GM18499 (cell line): ENCODE measurements around the gene VSX1.

Experiments
- ATAC-seq: cut with Tn5 transposase; IDR thresholded peaks from one replicate; pipeline ENCODE4 v1.9.1; 2021; ENCODE audit warnings: moderate number of reproducible peaks; ENCODE audit not compliant: insufficient read depth, unreplicated experiment

The VSX1 gene

GRCh38 chr20:25067102-25067987 is 14.6 kb downstream of the VSX1 start:
- ATAC-seq, result no peak

DNA sequence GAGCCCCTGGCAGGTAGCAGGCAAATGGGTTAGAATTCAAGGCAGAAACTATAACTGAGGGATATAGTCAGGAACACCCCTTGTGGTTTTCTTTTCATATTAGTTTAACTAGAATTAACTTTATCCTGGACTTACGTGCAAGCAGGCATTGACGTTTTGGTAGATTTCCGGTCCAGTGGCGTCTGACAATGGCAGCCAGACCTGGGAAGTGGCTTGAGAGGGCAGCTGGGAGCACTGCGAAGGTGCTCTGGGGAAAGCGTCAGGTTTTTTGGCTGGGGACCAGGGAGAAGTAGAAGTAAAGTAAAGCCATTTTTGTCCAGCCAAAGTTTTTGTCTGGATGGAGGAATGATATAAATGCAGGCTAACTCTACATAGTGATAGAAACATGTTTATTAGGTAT is 15.6 kb downstream of the VSX1 start:
- ATAC-seq, result no peak

- ATAC-seq, result no peak
Measured at GRCh38 chr20:25065625-25066338, 16.2 kb downstream of the VSX1 start.

DNA sequence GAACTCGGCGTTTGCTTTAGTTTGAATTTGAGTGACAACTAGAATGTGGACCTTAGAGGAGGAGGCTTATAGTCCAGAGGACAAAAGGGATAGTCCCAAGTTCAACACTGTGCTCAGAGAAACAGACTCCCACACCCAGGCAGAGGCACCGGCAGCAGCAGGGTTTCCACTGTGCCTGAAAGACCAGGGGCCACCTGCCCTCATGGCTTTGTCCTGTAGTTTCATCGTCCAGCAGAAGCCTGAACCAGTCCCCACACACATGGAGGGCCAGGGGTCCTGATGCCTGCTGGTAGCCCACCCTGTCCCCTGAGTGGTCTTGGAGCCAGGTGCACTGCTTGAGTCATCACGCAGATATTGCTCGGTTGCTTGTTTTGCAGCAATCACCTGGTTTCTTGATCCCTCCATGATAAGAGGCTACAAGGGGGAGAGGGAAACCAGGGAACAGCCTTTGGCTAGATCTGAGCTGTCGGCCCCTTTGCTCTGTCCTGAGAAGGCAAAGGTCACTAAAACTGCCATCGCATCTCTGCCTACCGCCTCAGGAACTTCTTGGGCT is 16.8 kb downstream of the VSX1 start:
- ATAC-seq, result no peak

- ATAC-seq, result no peak
Measured at GRCh38 chr20:25064561-25065071, 17.3 kb downstream of the VSX1 start.

DNA sequence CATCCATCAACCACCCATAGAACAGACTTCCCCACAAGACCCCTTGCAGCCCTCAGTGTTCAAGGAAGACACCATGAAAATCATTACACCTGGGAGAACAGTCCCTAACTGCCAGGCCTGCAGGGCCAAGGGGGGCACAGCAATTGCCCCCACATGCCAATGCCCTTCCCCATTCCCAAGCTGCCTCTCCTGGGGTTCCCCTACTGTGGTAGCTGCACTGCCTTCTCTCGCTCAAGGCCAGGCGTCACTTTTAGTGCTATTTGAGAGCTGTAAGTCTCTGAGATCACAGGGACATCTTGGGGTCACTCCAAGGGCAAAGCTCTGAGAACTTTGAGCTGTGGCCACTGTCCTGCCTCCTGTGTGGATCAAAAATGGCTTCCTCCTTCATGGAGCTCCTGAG is 18.0 kb downstream of the VSX1 start:
- ATAC-seq, result no peak

DNA sequence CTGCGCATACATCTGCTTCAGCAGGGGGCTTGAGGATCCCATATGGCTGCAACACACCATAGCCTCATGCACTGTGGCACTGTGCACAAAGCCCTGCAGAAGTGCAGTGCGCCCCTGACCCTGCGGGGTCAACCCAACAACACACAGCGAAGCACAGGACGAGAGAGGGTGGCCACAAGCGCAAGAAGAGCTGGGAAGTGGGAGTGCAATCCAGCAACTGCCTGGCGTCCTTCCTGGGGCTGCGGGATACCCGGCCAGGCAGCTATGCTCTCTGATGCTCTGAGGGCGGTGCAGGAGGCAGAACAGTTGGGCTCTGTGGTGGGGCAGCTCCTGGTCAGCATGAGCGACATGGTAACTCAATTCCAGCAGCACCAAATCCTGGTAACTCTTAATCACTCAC is 18.4 kb downstream of the VSX1 start:
- no peak for ATAC-seq

- ATAC-seq, result no peak
Measured at GRCh38 chr20:25062841-25063240, 19.1 kb downstream of the VSX1 start.

DNA sequence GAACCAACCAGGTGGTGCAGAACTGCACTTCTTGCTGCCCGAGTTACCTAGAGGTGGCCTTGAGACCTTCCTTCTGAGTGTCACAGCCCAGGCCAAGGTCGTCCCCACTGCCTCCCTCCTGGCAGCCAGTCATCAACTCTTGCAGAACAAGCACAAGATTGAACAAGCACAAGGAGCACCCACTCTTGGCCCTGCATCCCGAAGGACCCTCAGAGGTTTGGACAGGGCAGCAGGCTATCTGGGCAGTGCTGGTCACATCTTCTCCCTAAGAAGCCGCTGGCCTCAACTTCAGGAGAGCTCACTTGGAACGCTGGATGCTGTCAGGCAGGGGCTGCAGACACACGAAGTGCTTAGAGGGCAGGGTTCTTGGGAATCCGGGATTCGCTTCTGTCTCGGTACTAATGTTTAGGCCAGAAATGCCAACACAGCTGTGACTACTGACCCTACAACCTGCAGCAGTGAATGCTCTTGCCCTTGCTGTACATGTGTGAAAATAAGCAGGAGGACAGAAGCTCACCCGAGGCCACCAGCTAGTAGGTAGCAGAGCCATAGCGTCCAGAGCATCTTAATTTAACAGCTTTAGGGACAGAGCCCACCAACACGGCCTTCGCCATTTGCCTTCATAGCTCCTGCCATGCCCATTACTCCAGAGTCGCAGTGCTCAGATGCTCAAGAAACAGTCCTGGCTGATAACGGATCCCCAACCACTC is 20.0 kb downstream of the VSX1 start:
- no peak for ATAC-seq

GRCh38 chr20:25061103-25061799 is 20.7 kb downstream of the VSX1 start:
- no peak for ATAC-seq

DNA sequence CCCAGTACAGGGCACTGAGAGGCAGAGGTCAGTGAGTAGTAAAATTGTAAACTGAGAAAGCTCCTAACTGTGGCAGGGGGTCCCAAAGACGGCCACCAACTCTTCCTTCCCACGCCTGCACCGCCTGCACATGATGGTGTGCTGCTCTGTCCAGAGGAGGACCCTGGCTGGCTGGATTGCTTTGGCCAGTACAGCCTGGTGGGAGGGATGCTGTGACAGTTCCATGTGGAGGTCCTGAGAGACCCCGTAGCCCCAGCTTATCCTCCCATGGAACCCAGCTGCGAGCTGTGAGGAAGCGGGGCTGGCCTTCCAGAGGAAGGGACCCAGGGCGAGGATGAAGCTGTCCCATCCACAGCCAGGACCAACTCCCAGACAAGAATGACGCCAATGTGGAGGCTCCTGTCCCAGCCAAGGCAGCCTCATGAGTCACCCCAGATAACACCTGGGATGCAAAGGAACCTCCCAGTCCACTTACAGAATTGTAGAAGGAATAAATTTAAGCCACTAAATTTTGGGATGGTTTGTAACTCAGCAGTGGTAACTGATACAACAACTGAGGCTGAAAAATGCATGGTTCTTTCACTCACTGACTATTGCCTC is 22.0 kb downstream of the VSX1 start:
- no peak for ATAC-seq

DNA sequence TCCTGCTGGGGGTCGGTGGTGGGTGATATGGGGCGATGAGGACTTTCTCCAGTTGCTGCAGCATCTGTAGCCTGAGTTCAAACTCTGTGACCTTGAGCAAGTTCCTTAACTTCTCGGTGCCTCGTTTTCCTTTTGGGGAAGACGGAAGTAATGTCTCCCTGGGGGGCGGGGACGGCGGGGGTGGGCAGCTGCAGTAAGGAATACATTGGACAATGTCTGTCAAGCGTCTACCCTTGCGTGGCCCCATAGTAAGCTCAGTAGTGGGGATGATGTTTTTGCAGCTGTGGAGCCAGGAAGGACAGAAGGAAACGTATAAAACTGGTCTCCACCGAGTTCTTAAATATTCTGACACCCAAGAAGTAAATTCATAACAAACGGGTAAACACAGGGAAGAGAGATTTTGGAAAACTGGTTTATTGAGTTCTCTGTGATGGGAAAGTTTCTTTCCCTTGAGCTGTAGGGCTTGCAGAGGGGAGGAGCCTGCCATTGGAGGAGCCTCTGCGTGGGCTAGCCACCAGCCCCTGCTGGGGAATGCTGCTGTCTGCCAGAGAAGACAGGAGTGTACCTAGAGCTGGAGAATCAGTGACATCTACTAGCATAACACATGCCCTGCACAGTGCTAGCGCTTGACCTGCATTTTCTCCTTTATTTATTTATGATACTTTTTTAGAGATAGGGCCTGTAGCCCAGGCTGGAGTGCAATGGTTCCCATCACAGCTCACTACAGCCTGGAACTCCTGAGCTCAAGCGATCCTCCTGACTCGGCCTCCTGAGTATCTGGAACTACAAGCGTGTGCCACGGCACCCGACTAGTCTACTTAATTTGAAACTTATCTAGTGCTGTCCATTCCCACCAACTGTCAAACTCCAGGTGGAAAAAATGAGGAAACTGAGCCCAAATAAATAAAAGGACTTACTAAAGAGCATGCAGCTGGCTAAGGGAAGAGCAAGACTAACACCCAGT is 22.8 kb downstream of the VSX1 start:
- ATAC-seq, result no peak

GRCh38 chr20:25058051-25058846 is 23.7 kb downstream of the VSX1 start, which contains the start of gene ACSS1:
TSS of gene ACSS1 (minus strand) at chr20:25058139. CDS start at chr20:25058102, 37 bp downstream.
- peak; percentile 42 for ATAC-seq

DNA sequence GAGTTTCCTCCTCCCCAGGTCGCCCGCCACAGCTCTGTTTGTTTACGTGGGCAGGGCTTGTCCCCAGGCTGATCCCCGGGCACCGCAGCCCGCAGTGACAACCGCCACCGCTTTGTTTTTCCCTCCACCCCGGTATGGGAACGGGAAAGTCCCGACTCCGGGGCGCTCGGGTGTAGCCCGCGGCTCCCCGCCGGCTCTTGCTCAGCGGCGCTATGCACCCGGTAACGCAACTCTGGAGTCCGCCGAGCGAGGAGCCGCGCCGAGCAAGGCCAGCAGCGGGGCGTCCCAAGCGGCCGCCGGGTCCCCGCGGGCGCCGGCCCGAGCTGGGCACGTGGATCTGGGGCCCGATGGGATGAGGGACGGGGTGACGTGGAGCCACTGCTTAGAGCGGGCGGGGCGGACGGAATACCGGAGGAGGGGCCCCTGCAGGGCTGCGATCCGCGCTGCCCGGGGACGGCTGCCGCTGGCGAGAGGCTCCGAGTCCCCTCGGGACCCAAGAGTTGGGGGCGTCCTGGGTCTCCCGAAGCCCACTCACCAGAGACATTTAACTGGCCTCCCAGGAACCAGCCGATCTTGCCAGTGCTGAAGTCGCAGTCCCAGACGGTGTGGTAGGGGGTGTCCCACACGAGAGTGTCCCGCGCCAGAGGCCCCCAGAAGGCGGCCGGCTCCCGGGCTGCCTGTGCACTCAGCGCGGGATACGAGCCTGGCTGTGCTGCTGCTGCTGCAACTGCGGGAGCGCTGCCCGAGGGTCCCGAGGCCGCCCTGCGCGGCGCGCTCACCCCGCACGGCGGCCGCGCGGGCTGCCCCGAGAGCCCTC is 24.5 kb downstream of the VSX1 start:
- peak; percentile 12 for ATAC-seq

DNA sequence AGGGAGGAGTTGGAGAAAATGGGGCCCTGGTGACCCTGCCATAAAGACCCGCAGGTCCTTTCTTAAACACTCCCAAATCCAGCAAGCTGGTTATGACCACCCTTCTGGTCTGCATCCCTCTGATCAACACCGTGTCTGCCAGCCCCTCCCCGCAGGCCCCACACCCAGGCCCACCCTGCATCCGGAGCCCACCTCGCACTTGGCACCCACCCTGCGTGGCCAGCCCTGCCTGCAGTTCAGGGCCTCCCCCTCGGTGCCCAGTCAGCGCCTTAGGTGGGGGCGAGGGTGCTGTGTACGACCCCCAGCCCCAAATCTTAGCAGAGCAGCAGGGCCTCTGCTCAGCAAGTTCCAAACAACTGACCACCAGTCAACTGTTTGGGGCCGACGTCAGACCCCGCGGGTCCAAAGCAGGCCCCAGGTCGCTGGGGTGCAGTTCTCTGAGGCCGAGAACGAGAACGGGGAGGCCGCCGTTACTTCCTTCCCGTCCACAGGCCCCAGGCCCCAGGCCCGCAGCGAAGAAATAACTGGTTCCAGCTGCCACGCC is 25.2 kb downstream of the VSX1 start:
- peak; percentile 2 for ATAC-seq

DNA sequence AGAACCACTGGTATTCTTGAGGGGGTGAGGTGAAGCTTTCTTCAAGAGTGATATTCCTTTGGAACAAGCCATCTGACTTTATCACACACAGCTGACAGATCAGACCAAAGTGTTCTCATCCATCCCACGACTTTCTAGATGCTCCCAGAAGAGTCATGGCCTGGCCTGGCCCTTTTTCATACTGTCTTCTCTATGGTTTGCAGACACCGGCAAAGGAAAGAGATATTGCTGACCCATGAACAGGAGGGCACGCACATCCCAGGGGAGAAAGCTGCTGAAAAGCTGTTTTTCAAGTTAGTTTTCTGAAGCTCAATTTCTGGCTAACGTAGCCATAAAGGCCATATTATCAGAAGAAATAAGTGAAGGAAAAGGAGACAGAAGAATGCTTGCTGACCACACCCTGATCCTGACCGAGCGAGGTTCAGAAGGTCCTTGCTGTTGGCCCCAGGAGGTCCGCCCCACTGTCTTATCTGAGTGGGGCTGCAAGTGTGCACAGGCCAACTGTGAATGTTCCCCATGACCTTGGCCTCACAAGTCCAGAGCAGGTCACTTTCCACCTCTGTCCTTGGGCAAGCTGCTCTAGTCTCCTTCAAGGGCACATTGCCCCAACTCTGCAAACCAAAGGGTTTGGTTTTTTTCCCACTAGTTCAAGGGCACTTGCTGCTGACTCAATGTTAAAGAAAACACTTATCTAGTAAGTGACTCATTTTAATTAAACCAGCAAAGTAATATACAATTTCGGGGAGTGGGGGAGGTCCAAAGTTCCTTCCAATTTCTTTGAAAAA is 26.0 kb downstream of the VSX1 start:
- ATAC-seq, result no peak
